ENCODE results near the gene ZSWIM5.
"Not testable (repeated sequence)": the region's sequence is repeated elsewhere in the genome, so short reads cannot be mapped to it uniquely, and the experiment has no call there.

ZSWIM5 gene

GRCh38 chr1:45084562-45084961 lies 121.8 kb downstream of the ZSWIM5 start:
- no peaks in the 10 kb centered on the region for H3K9me3 ChIP-seq
- no peaks in the 10 kb centered on the region for H3K27me3 ChIP-seq
- no peak overlapping the region for H3K4me3 ChIP-seq
- no peak overlapping the region for H3K27ac ChIP-seq
- no peak for DNase-seq
- H3K36me3 ChIP-seq = no peaks in the 10 kb centered on the region
- TF ChIP-seq CTCF (IDR thresholded peaks at IDR 0.05) = no peak
- intact Hi-C loops (cut with DNase I; ENCODE audit: low total_unique reads) = no loop called here
- H3K4me1 ChIP-seq = no peaks in the 10 kb centered on the region

GRCh38 chr1:45079533-45079932 lies 126.9 kb downstream of the ZSWIM5 start:
- H3K27ac ChIP-seq = no peak overlapping the region
- H3K36me3 ChIP-seq = no peaks in the 10 kb centered on the region
- intact Hi-C loops (cut with DNase I; ENCODE audit: low total_unique reads) = no loop called here
- no peaks in the 10 kb centered on the region for H3K4me1 ChIP-seq
- no peak for DNase-seq
- no peaks in the 10 kb centered on the region for H3K27me3 ChIP-seq
- TF ChIP-seq CTCF (IDR thresholded peaks at IDR 0.05) = no peak
- H3K4me3 ChIP-seq = no peak overlapping the region
- H3K9me3 ChIP-seq = peaks cover 0 to 14% (median 0%) of the 10 kb centered on the region in 3 donors

GRCh38 chr1:45076959-45077358 lies 129.4 kb downstream of the ZSWIM5 start:
- H3K4me3 ChIP-seq; H3K27ac ChIP-seq; intact Hi-C loops (cut with DNase I; ENCODE audit: low total_unique reads); H3K36me3 ChIP-seq; H3K27me3 ChIP-seq; DNase-seq; H3K4me1 ChIP-seq: not testable (repeated sequence)
- peaks cover 0 to 23% (median 0%) of the 10 kb centered on the region in 3 donors for H3K9me3 ChIP-seq

- no peak for TF ChIP-seq CTCF (IDR thresholded peaks at IDR 0.05)
- no peak overlapping the region for H3K27ac ChIP-seq
- peaks cover 0 to 24% (median 0%) of the 10 kb centered on the region in 3 donors for H3K9me3 ChIP-seq
- no peaks in the 10 kb centered on the region for H3K36me3 ChIP-seq
- intact Hi-C loops (cut with DNase I; ENCODE audit: low total_unique reads) = no loop called here
- no peaks in the 10 kb centered on the region for H3K27me3 ChIP-seq
- no peak for DNase-seq
- no peak overlapping the region for H3K4me3 ChIP-seq
- no peaks in the 10 kb centered on the region for H3K4me1 ChIP-seq
Measured at GRCh38 chr1:45071567-45071966, 134.8 kb downstream of the ZSWIM5 start.

GRCh38 chr1:45067806-45068205 lies 138.6 kb downstream of the ZSWIM5 start:
- no peak for DNase-seq
- Histone ChIP-seq H3K4me1 (no peaks in the 10 kb centered on the region), H3K36me3 (no peaks in the 10 kb centered on the region), H3K27ac (no peak overlapping the region), H3K4me3 (no peak overlapping the region), H3K9me3 (peaks cover 0 to 8% (median 0%) of the 10 kb centered on the region in 3 donors), H3K27me3 (no peaks in the 10 kb centered on the region)
- TF ChIP-seq CTCF (IDR thresholded peaks at IDR 0.05) = no peak
- intact Hi-C loops (cut with DNase I; ENCODE audit: low total_unique reads) = no loop called here

GRCh38 chr1:45065083-45065482 lies 141.3 kb downstream of the ZSWIM5 start:
- Histone ChIP-seq H3K9me3 (no peaks in the 10 kb centered on the region), H3K27ac (no peak overlapping the region), H3K4me3 (no peak overlapping the region), H3K4me1 (no peaks in the 10 kb centered on the region), H3K36me3 (peaks cover 0 to 3% (median 2%) of the 10 kb centered on the region in 3 donors), H3K27me3 (no peaks in the 10 kb centered on the region)
- TF ChIP-seq CTCF (IDR thresholded peaks at IDR 0.05) = no peak
- intact Hi-C loops (cut with DNase I; ENCODE audit: low total_unique reads) = no loop called here
- no peak for DNase-seq

GRCh38 chr1:45062463-45062862 lies 143.9 kb downstream of the ZSWIM5 start:
- intact Hi-C loops (cut with DNase I; ENCODE audit: low total_unique reads) = not testable (repeated sequence)

More at GRCh38 chr1:45062463-45062862, 143.9 kb downstream of the ZSWIM5 start:
- H3K36me3 ChIP-seq = peaks cover 3 to 20% (median 8%) of the 10 kb centered on the region in 3 donors
- H3K4me1 ChIP-seq, H3K9me3 ChIP-seq, DNase-seq, H3K27ac ChIP-seq, H3K27me3 ChIP-seq, H3K4me3 ChIP-seq: not testable (repeated sequence)

Data from tibial artery (tissue), 4 donors.